ENCODE results near the gene KCNQ5.

KCNQ5 gene

DNA sequence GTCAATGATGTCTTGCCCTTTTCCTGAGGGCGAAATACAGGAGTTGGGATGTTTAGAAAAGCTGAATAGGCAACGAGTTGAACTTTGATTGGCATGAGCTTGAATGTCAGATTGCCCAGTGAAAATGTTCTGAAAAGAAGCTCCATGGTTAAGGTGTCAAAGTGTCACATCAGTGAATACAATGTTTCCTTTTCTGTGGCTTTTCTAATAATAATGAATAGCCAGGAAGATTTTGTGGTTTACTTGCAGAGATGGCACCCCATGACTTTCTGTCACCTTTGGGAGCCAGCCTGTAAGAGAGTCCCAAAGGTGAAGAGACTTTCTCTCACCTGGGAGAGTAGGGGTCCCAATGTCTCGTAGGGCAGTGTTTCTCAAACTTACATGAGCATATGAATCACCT is 119.2 kb downstream of the KCNQ5 start:
- no peak for DNase-seq (ENCODE audit: low read depth)

DNA sequence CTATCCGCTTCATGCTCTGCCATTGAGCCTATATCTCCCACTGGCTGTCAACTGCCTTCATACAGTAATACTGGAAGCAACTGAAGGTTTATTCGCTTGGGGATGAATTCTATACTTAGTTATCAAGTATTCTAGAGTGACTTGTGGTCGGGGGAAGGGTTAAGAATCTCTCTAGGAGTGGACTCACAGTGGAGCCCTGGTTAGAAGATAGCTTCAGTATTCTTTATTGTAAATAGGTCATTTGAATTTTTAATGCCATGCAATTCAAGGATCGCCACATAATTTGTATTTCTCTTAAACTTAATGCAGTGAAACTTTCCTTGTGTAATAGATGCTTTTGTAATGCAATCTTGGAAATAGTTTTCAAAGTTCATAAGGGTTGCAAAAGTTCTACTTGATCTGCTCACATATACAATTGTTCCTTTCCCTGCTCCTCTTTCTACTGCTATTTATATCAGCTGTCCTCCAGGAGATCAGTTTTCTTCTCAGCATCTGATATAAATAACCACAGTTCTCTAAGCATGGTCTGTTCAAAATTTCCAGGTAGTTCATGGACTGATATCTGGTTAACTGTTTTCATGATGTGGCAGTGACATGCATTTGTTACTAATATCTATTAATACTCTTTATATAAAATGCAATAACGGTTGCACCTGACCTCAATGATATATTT is 120.3 kb downstream of the KCNQ5 start:
- no peak for DNase-seq (ENCODE audit: low read depth)

- peak; percentile 12 for DNase-seq (ENCODE audit: low read depth)
These were observed 124.4 kb downstream of the KCNQ5 start for GRCh38 chr6:72746276-72746675.

GRCh38 chr6:72748759-72749158 is 126.9 kb downstream of the KCNQ5 start:
- DNase-seq (ENCODE audit: low read depth), result peak; percentile 64

DNA sequence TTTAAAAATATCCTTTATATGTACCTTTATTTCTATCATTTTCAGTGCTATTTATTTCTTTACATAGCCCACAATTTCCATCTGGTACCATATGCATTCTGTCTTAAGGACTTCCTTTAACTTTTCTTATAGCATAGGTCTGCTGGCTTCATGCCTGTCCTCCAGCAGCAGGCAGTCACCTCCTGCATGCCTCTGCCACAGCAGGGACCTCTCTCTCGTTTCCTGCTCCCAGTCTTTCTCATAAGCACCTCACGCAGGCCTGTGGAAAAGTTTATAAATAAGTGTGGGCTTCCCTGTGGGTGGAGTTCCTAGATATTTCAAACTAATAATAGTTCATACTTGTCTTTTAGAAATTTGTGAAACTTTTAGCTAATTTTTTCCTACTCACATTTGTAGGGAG is 133.9 kb downstream of the KCNQ5 start:
- no peak for DNase-seq (ENCODE audit: low read depth)

DNA sequence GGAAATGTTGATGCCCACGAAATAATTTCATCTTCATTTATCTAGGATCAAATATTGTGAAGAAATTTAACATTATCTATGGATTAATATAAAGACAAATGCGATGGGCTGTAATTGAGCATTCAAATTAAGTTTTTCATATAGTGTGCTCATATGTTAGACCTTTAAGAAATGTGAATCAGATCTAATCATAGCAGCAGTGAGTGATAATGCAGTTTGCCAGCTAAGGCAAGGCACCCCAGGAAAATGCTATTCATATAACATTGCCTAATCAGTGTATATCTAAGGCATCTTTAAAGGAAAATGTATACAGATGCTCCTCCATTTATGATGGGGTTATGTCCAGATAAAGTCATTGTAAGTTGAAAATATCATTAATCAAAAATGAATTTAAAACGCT is 135.2 kb downstream of the KCNQ5 start:
- no peak for DNase-seq (ENCODE audit: low read depth)

GRCh38 chr6:72757926-72758325 is 136.1 kb downstream of the KCNQ5 start:
- no peak for DNase-seq (ENCODE audit: low read depth)

DNA sequence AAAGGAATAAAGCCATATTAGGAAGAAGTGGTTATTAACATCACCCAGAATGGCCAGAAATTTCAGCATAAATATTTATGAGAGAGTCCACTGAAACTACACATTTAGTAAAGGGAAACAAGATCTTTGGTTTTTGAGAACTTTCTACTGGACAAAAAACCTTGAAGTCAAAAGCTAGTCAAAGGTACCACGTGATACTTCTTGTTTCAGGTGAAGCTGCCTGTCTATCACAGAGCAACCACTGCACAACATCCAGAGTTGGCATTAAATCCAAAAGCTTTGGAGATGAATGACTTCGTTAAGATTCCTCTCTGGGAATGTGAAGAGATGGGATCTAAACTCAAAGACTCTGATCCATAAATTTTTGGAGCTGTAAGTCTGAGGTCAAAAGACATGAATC is 137.0 kb downstream of the KCNQ5 start:
- DNase-seq (ENCODE audit: low read depth), result no peak

- DNase-seq (ENCODE audit: low read depth), result peak; percentile 15
These were observed 138.4 kb downstream of the KCNQ5 start for GRCh38 chr6:72760114-72760793.

DNA sequence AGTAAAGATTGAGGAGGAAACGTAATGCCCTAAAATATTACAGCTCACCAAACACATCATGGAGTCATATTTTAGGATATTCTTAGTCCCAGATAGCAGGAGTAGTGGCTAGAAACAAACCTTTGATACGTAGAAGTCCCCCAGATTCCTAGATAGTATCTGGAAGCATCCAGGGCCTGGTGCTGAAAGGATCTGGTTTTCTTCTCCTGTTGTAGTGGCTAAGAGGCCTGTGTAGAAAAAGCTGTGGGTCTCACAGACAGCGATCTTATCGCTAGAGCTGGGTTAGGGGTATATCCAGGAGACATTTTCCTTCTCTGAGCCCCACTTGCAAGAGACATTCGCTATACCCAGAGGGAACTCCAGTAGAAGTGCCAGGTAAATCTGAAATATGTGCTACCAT is 139.9 kb downstream of the KCNQ5 start:
- no peak for DNase-seq (ENCODE audit: low read depth)

- no peak for DNase-seq (ENCODE audit: low read depth)
These were observed 147.7 kb downstream of the KCNQ5 start for GRCh38 chr6:72769459-72770125.

DNA sequence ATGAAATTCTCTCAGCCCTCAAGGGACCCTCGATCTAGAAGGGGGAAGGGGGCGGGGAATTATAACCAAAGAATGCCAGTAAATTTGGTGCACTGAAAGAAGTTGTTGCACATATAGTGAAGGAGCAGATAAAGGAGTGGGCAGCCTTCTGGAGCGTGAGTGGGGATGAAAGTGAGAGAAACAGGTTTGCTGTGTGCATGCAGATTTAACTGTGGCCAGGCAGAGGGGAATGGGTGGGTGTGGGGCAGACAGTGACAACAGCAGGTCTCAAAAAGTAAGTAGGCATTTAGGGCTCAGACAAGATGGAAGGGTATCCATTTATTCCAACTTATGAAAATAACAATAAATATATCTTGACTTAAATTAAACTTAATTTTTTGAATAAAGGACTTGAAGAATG is 149.1 kb downstream of the KCNQ5 start:
- no peak for DNase-seq (ENCODE audit: low read depth)

GRCh38 chr6:72776456-72776855 is 154.6 kb downstream of the KCNQ5 start:
- DNase-seq (ENCODE audit: low read depth), result no peak

DNA sequence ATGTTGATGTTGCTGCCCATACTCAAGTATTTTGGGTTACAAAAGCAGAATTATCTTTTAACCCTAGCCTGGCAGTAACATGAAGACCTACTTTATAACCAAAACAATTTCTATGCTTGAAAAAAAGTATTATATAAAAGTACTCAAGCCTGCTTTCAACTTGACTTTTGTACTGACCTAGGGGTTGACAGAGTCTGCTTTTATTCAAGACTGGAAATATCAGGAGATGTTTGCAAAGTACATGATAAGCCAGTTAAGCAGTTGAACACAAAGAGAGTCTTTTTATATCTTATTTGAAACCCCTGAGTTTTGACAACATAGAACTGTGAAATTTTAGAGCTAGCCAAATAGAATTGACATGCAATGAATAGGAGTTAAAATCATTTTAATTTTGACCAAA is 159.8 kb downstream of the KCNQ5 start:
- DNase-seq (ENCODE audit: low read depth), result no peak

- DNase-seq (ENCODE audit: low read depth), result peak; percentile 2
These were observed 161.2 kb downstream of the KCNQ5 start for GRCh38 chr6:72783035-72783434.

GRCh38 chr6:72783666-72784065 is 161.8 kb downstream of the KCNQ5 start:
- peak; percentile 69 for DNase-seq (ENCODE audit: low read depth)

DNA sequence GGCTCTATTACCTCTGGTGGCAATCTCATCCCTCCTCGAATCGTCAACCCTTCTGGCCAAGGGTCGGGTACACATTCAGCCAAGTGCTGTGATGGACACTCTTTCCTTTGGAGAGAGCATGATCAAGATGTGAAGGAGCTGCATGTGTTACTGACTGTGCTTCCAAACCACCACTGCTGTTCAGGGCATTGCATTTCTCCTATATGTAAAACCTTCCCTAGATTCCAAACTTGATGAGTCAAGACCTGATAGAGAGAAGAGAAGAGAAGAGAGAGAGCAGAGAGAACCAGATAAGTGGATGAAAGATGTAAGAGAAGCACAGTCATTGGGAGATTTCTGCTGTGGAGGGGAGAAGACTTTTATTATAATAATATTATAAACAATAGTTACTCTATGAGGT is 162.2 kb downstream of the KCNQ5 start:
- DNase-seq (ENCODE audit: low read depth), result peak; percentile 24

DNA sequence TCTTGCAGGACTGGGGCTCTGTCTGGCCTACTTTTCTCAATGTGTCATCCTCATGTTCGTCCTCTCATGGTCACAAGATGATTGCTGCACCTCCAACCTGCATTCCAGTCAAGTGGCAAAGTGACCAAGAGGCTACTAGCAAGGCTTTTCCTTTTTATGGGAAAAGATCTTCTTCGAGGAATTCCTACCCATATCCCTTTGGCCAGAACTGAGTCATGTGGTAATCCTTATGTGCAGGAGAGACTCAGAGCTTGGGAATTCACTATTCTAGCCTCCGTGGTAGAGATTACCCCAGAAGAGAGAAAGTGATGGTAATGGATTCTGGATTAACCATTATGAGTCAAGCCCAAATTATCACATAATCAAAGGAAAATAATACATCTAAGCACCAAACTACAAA is 162.7 kb downstream of the KCNQ5 start:
- peak; percentile 18 for DNase-seq (ENCODE audit: low read depth)

DNA sequence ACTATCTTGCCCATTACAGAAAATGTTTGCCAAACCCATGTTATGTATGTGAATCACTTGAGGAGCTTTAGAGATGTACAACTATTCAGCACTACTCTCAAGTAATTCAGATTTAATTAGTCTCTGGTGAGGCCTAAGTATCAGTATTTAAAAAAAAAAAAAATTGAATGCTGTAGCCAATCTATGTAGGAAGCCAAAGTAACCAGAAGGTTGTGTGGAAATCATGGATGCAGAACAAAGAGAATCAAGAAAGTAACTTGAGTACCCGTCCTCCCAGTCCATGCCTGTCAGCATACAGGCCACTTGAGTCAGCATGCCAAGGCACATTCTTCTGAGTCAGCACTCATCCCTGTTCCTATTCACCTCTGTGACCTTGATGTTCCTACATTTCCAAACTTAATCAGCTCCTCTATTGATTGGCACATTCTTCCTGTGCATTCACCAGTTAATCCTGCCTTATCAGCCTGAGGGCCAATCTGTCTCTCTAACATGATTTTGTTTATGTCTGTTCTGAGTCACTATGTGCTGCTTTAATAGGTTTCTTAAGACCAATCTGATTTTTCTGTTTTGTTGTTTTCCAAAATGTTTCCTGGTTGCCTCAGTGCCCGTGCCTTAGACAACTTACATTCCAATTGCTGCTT is 165.6 kb downstream of the KCNQ5 start:
- DNase-seq (ENCODE audit: low read depth), result peak; percentile 89

DNA sequence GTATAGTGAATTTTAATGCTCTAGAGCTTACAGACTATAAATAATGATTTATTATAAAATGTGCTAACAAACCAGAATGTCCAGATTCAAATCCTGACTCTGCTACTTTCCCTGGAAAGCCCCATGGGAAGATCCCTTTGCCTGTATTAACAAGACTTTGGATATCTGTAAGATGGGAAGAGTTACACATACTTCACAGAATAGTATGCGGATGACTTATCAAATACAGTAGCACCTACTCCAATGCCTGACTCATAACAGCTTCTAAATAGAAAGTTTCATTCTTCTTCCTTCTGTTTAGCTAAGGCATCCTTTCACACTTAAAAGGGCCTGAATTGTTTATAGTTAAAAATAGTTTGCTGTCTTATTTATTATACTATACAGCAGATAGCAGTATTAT is 166.3 kb downstream of the KCNQ5 start:
- DNase-seq (ENCODE audit: low read depth), result peak; percentile 77

- DNase-seq (ENCODE audit: low read depth), result no peak
These were observed 167.3 kb downstream of the KCNQ5 start for GRCh38 chr6:72789145-72789544.

GRCh38 chr6:72792692-72793091 is 170.8 kb downstream of the KCNQ5 start:
- no peak for DNase-seq (ENCODE audit: low read depth)
